SK-N-SH (cell line): ENCODE measurements around the gene PROX1. TPM values are rescaled to one million over a fixed set of nuclear protein-coding genes. Genes with fewer than 3 reads are reported as not detected.

ENCODE experiments used
- CTCF ChIA-PET: fragments of 300-600, 350-600 bp; formaldehyde crosslinking; extraction: SDS; loops from one replicate; lab custom pipeline; 2021; lab: Yijun Ruan, JAX
- POLR2A ChIA-PET: fragments of 350-600 bp; sonication (Branson Sonifier 250); formaldehyde crosslinking; extraction: SDS; loops from one replicate; lab custom pipeline; 2020; ENCODE audit warnings: antibody characterized with exemption, inconsistent platforms; lab: Yijun Ruan, JAX
- DNase-seq: peaks from one replicate; pipeline ENCODE4 v3.0.0; 2012
- H2AFZ ChIP-seq: fragments of 200-600 bp; sonication (generic); 2 replicates; pipeline ENCODE4 v1.8.1; 2016; ENCODE audit warnings: antibody characterized with exemption, mild to moderate bottlenecking, low read depth
- H3F3A ChIP-seq: fragments of 200-600 bp; sonication (generic); replicated peaks from 2 replicates; pipeline ENCODE3; 2016; ENCODE audit warnings: antibody characterized with exemption, mild to moderate bottlenecking; ENCODE audit not compliant: insufficient read depth
- H3K27ac ChIP-seq, 2 experiments: fragments of 200-500 bp in 1 of 2; fragments of 200-600 bp in 1 of 2; sonication (Bioruptor generic) in 1 of 2; sonication (generic), shearing (Covaris generic) in 1 of 2; 2 replicates each; pipeline versions ENCODE4 v1.5.1 to v1.6.1; 2014 to 2016; ENCODE audit warnings: low read depth in 2 of 2, inconsistent platforms in 1 of 2, low read length in 1 of 2, mild to moderate bottlenecking in 1 of 2, mixed read lengths in 1 of 2
- H3K27me3 ChIP-seq: fragments of 200-600 bp; sonication (generic), shearing (Covaris generic); 2 replicates; pipeline ENCODE4 v1.6.1; 2016; ENCODE audit warnings: mixed run types; ENCODE audit not compliant: insufficient read depth
- H3K36me3 ChIP-seq, 2 experiments: fragments of 200-500 bp in 1 of 2; fragments of 200-600 bp in 1 of 2; sonication (Bioruptor generic) in 1 of 2; sonication (generic) in 1 of 2; replicated peaks in 1 of 2; 2 replicates each; pipeline versions ENCODE3 to v1.5.1; 2014 to 2016; ENCODE audit warnings: low read length in 1 of 2, mild to moderate bottlenecking in 1 of 2; ENCODE audit not compliant: insufficient read depth in 2 of 2, control insufficient read depth in 1 of 2
- H3K4me1 ChIP-seq, 2 experiments: fragments of 200-500 bp in 1 of 2; fragments of 200-600 bp in 1 of 2; sonication (Bioruptor generic) in 1 of 2; sonication (generic), shearing (Covaris generic) in 1 of 2; 2 replicates each; pipeline versions ENCODE4 v1.5.1 to v1.6.1; 2014 to 2016; ENCODE audit warnings: low read depth in 1 of 2, low read length in 1 of 2, mixed run types in 1 of 2; ENCODE audit not compliant: insufficient read depth in 2 of 2, control insufficient read depth in 1 of 2
- H3K4me2 ChIP-seq: fragments of 200-600 bp; sonication (generic), shearing (Covaris generic); 2 replicates; pipeline ENCODE4 v1.6.1; 2017; ENCODE audit warnings: mixed run types
- H3K4me3 ChIP-seq, 2 experiments: fragments of 200-500 bp in 1 of 2; fragments of 200-600 bp in 1 of 2; sonication (Bioruptor generic) in 1 of 2; sonication (generic), shearing (Covaris generic) in 1 of 2; 2 replicates each; pipeline versions ENCODE4 v1.5.1 to v1.8.1; 2014 to 2016; ENCODE audit warnings: low read depth in 2 of 2, inconsistent platforms in 1 of 2, low read length in 1 of 2, mild to moderate bottlenecking in 1 of 2, mixed read lengths in 1 of 2, moderate library complexity in 1 of 2
- H3K79me2 ChIP-seq: fragments of 200-600 bp; sonication (generic); 2 replicates; pipeline ENCODE4 v1.8.1; 2017; ENCODE audit warnings: mild to moderate bottlenecking; ENCODE audit not compliant: insufficient read depth
- H3K9ac ChIP-seq: fragments of 200-600 bp; sonication (generic); 2 replicates; pipeline ENCODE4 v1.6.1; 2017; ENCODE audit warnings: mixed run types
- H3K9me2 ChIP-seq: fragments of 200-600 bp; sonication (generic); 2 replicates; pipeline ENCODE4 v1.6.1; 2017; ENCODE audit warnings: mixed run types
- H3K9me3 ChIP-seq: fragments of 200-600 bp; sonication (generic); 2 replicates; pipeline ENCODE4 v1.6.1; 2017; ENCODE audit warnings: mixed run types, mild to moderate bottlenecking, moderate library complexity
- H4K20me1 ChIP-seq: fragments of 200-600 bp; sonication (generic); 2 replicates; pipeline ENCODE4 v1.6.1; 2017; ENCODE audit warnings: mild to moderate bottlenecking, mixed run types; ENCODE audit not compliant: insufficient read depth
- CHD2 ChIP-seq: fragments of 150-350 bp; IDR thresholded peaks from 2 replicates; pipeline ENCODE4 v1.6.1; 2018; ENCODE audit warnings: low read length; ENCODE audit not compliant: partially characterized antibody
- ELF1 ChIP-seq: IDR thresholded peaks from 2 replicates; pipeline ENCODE4 v1.4.0; 2012
- EZH2phosphoT487 ChIP-seq: fragments of 200-600 bp; sonication (generic); IDR thresholded peaks from 2 replicates; pipeline ENCODE4 v1.6.1; 2017; ENCODE audit warnings: low read depth, mixed run types, mild to moderate bottlenecking, antibody characterized with exemption, moderate library complexity, borderline replicate concordance
- FOSL2 ChIP-seq: IDR thresholded peaks from 2 replicates; pipeline ENCODE4 v1.4.0; 2012; ENCODE audit warnings: low read depth, mild to moderate bottlenecking, moderate library complexity, borderline replicate concordance
- GABPA ChIP-seq: IDR thresholded peaks from 2 replicates; pipeline ENCODE4 v1.4.0; 2012; ENCODE audit warnings: low read depth, mild to moderate bottlenecking
- GATA2 ChIP-seq: sonication (generic); formaldehyde crosslinking; IDR thresholded peaks from 2 replicates; pipeline ENCODE4 v1.5.0; 2020; ENCODE audit warnings: mild to moderate bottlenecking, missing genetic modification reagents
- MXI1 ChIP-seq: IDR thresholded peaks from 2 replicates; pipeline ENCODE4 v1.6.1; 2012; ENCODE audit warnings: mild to moderate bottlenecking, low read depth, low read length, improper control_type of control experiment
- NFIC ChIP-seq: IDR thresholded peaks from 2 replicates; pipeline ENCODE4 v1.4.0; 2012; ENCODE audit warnings: borderline replicate concordance
- NRF1 ChIP-seq: IDR thresholded peaks from 2 replicates; pipeline ENCODE4 v1.6.1; 2012; ENCODE audit warnings: low read depth, mild to moderate bottlenecking, low read length
- POLR2AphosphoS5 ChIP-seq: IDR thresholded peaks from 2 replicates; pipeline ENCODE4 v1.6.1; 2012; ENCODE audit warnings: low read depth, low read length
- RCOR1 ChIP-seq: fragments of 150-350 bp; IDR thresholded peaks from 2 replicates; pipeline ENCODE4 v1.6.1; 2017; ENCODE audit warnings: antibody characterized with exemption, low read length
- RXRA ChIP-seq: IDR thresholded peaks from 2 replicates; pipeline ENCODE4 v1.4.0; 2012; ENCODE audit warnings: low read depth, mild to moderate bottlenecking, borderline replicate concordance
- SMC3 ChIP-seq: IDR thresholded peaks from 2 replicates; pipeline ENCODE4 v1.6.1; 2012; ENCODE audit warnings: low read depth, low read length, improper control_type of control experiment
- TAF1 ChIP-seq: IDR thresholded peaks from 2 replicates; pipeline ENCODE4 v1.6.1; 2012; ENCODE audit warnings: low read depth, mild to moderate bottlenecking, low read length, moderate library complexity, borderline replicate concordance
- TEAD4 ChIP-seq: IDR thresholded peaks from 2 replicates; pipeline ENCODE4 v1.4.0; 2012; ENCODE audit warnings: mild to moderate bottlenecking, borderline replicate concordance; ENCODE audit not compliant: insufficient read depth
- USF2 ChIP-seq: fragments of 150-350 bp; IDR thresholded peaks from 2 replicates; pipeline ENCODE4 v1.6.1; 2017; ENCODE audit warnings: antibody characterized with exemption, low read length, low read depth, borderline replicate concordance
- YY1 ChIP-seq: IDR thresholded peaks from 2 replicates; pipeline ENCODE4 v1.4.0; 2012; ENCODE audit warnings: low read depth, mild to moderate bottlenecking
- WGBS: methylation state at CpG from one replicate; pipeline ENCODE4 v1.1.6; 2017; ENCODE audit warnings: low lambda C conversion rate; 5-methylcytosine and 5-hydroxymethylcytosine counted together
- polyA plus RNA-seq, 3 experiments: library from polyadenylated mRNA; depleted of rRNA; stranded (reverse); fragments of >200 nt; gene quantifications; 2 replicates each; pipeline ENCODE4 v1.2.3, GENCODE V29; 2012

The PROX1 gene
- polyA plus RNA-seq, 1 of the 3 experiments (the other 2 are of a cell fraction), result 0.25 TPM

DNA sequence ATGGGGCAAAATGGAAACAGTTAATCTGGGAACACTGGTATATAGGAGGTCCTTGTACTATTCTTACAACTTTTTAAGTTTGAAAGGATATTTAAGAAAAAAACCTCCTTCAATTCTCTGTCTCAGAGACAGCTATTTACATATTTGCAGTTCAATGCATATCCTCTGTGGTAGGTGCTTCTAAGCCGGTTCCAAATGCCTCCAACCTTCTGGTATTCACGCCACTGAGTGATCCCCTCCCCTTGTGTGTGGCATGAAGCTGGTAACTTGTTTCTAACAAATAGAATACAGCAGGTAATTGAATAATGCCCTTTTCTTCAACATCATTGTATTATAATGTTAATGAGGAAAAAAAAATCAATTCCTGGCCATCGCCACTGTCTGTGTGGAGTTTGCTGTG lies 91.2 kb downstream of the PROX1 start:
- no peak overlapping the region for H3K4me3 ChIP-seq
- H3K9ac ChIP-seq, result no peak overlapping the region
- 52% methylated on average over 3 of the region's 3 CpGs for WGBS
- no peaks in the 10 kb centered on the region for H4K20me1 ChIP-seq
- H3K4me1 ChIP-seq, result no peaks in the 10 kb centered on the region; a peak in 1 of 4 replicates
- ChIA-PET POLR2A (no interaction called here), CTCF (no interaction called here)
- H3K79me2 ChIP-seq, result no peaks in the 10 kb centered on the region
- H3K27ac ChIP-seq, result no peak overlapping the region
- H3K9me3 ChIP-seq, result no peaks in the 10 kb centered on the region
- H3F3A ChIP-seq, result no peaks in the 10 kb centered on the region
- no peak overlapping the region for H3K4me2 ChIP-seq
- H3K27me3 ChIP-seq, result no peaks in the 10 kb centered on the region
- no peaks in the 10 kb centered on the region for H3K9me2 ChIP-seq
- H2AFZ ChIP-seq, result no peak overlapping the region
- no peaks in the 10 kb centered on the region for H3K36me3 ChIP-seq
- no peak for DNase-seq
- TF ChIP-seq GATA2 (CRISPR knock-in tag) (no peak), ELF1 (no peak), FOSL2 (no peak), NFIC (no peak)
- TF ChIP-seq, all 33 proteins: peak for 0

DNA sequence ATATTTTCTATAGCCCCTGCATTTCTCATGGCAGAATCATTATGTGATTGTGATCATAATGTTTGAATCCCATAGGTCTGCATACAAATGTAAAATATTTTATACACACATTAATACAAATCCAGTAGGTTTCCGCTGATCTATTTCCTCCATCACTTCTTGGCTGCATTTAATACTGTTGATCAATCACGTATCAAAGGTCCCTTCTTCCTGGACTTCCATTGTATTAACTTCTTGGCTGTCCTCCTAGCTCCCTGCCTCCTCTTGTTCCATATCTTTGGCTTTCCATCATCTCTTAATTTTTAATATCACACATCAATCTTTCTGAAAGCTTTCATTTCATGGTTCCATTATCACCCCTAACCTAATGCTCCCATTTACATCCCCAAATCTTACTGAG lies 97.6 kb downstream of the PROX1 start:
- Histone ChIP-seq H3K36me3 (no peaks in the 10 kb centered on the region), H4K20me1 (no peaks in the 10 kb centered on the region), H3K4me1 (no peaks in the 10 kb centered on the region), H3K27me3 (no peaks in the 10 kb centered on the region), H3K27ac (no peak overlapping the region), H2AFZ (no peak overlapping the region), H3K9me3 (no peaks in the 10 kb centered on the region), H3K4me2 (no peak overlapping the region), H3K4me3 (no peak overlapping the region), H3K9ac (no peak overlapping the region), H3K79me2 (no peaks in the 10 kb centered on the region), H3F3A (no peaks in the 10 kb centered on the region), H3K9me2 (no peaks in the 10 kb centered on the region)
- no peak for DNase-seq
- ChIA-PET POLR2A (no interaction called here), CTCF (interaction anchor here (1.6 kb wide), 1 partner anchor 82 kb away, joined by 3 read pairs; no protein-coding TSS in a partner anchor)
- no peak for TF ChIP-seq RXRA
- TF ChIP-seq TEAD4, result no peak
- no peak for TF ChIP-seq SMC3
- TF ChIP-seq GABPA, result no peak
- no peak for TF ChIP-seq RCOR1
- no peak for TF ChIP-seq YY1
- no peak for TF ChIP-seq MXI1
- no peak for TF ChIP-seq USF2
- TF ChIP-seq TAF1, result no peak
- TF ChIP-seq EZH2phosphoT487, result no peak
- no peak for TF ChIP-seq NRF1
- TF ChIP-seq CHD2, result no peak
- TF ChIP-seq POLR2AphosphoS5, result no peak
- WGBS, result 46% methylated on average over 2 of the region's 2 CpGs
